22Rv1 (cell line): Measurements from ENCODE around the gene TMEM139.

Experiments
- ZFX ChIP-seq: fragments of 450-650 bp; IDR thresholded peaks from 2 replicates; pipeline ENCODE4 v1.6.1; 2017; ENCODE audit warnings: antibody characterized with exemption, borderline replicate concordance
- TF ChIP-seq, protein P1 (sequence below): fragments of 450-650 bp; IDR thresholded peaks from 2 replicates; pipeline ENCODE4 v1.5.1; 2017; ENCODE audit warnings: mild to moderate bottlenecking

DNA sequence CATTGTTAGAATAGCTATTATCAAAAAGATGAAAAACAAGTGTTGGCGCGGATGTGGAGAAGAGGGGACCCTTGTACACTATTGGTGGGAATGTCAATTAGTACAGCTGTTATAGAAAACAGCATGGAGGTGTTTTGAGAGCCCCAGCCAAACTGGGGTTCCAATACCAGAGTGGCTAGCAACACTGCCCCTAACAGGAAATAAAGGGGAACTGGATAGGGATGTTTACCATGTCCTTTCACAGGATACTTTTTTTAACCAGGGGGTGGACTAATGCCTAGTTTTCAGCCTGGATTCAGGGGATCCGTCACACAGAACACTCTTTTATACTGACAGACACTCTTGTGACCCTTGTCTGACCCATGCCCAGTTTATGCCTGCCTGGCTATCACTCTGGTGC lies 28.4 kb upstream of the TMEM139 start:
- TF ChIP-seq, protein P1, sequence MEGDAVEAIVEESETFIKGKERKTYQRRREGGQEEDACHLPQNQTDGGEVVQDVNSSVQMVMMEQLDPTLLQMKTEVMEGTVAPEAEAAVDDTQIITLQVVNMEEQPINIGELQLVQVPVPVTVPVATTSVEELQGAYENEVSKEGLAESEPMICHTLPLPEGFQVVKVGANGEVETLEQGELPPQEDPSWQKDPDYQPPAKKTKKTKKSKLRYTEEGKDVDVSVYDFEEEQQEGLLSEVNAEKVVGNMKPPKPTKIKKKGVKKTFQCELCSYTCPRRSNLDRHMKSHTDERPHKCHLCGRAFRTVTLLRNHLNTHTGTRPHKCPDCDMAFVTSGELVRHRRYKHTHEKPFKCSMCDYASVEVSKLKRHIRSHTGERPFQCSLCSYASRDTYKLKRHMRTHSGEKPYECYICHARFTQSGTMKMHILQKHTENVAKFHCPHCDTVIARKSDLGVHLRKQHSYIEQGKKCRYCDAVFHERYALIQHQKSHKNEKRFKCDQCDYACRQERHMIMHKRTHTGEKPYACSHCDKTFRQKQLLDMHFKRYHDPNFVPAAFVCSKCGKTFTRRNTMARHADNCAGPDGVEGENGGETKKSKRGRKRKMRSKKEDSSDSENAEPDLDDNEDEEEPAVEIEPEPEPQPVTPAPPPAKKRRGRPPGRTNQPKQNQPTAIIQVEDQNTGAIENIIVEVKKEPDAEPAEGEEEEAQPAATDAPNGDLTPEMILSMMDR: peak; percentile 9; the same call in 1 of the 2 replicates
- TF ChIP-seq ZFX: no peak
